Measurements from ENCODE around the gene CFAP45. TPM values are rescaled to one million over a fixed set of nuclear protein-coding genes. Genes with fewer than 3 reads are reported as not detected.

The CFAP45 gene
- total and polyA plus RNA-seq, 12 donors, result 0.17 to 1.5 (median 0.56) TPM

DNA sequence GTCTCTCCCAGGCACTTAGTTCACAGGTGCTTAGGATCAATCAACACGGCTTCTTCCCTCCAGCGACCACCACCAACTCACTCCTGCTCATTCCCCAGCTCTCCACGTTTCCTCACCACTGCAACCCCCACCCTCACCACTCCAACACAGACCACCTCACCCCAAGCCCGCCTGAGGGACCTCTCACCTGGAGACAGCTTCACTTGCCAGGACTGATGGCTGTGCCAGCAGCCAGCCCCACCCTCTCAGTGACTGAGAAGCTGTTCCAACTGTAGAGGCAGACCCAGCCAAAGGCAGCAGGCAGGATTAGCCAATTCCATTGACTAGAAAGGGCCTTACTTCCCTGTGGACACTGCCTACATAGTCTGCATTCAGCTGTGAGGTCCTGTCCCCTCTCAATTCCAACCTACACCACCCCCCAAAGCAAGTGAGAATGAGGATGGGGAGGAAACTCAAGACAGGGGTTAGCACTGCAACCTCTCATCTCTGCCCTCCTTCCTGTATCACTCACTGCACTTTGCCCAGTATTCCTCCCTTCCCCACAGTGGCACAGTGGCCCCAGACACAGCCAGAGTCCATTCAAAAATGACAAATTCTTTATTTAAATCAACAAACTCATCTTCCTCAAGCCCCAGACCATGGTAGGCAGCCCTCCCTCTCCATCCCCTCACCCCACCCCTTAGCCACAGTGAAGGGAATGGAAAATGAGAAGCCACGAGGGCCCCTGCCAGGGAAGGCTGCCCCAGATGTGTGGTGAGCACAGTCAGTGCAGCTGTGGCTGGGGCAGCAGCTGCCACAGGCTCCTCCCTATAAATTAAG, 17.8 kb upstream of the CFAP45 start:
- Histone ChIP-seq H3K9me3 (no peaks in the 10 kb centered on the region), H3K27me3 (no peaks in the 10 kb centered on the region), H3K4me1 (peaks cover 21 to 88% (median 70%) of the 10 kb centered on the region in 9 donors), H3K4me3 (no peak overlapping the region), H3K27ac (peak overlapping the region in 4 of 10 donors; percentile 1 to 53 (median 18)), H3K36me3 (peaks cover 0 to 67% (median 32%) of the 10 kb centered on the region in 9 donors)
- DNase-seq, result no peak
- 75 to 76% methylated on average over 5 of the region's 5 CpGs for WGBS, 2 donors
- TF ChIP-seq, protein P1, sequence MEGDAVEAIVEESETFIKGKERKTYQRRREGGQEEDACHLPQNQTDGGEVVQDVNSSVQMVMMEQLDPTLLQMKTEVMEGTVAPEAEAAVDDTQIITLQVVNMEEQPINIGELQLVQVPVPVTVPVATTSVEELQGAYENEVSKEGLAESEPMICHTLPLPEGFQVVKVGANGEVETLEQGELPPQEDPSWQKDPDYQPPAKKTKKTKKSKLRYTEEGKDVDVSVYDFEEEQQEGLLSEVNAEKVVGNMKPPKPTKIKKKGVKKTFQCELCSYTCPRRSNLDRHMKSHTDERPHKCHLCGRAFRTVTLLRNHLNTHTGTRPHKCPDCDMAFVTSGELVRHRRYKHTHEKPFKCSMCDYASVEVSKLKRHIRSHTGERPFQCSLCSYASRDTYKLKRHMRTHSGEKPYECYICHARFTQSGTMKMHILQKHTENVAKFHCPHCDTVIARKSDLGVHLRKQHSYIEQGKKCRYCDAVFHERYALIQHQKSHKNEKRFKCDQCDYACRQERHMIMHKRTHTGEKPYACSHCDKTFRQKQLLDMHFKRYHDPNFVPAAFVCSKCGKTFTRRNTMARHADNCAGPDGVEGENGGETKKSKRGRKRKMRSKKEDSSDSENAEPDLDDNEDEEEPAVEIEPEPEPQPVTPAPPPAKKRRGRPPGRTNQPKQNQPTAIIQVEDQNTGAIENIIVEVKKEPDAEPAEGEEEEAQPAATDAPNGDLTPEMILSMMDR (IDR thresholded peaks at IDR 0.05), result no peak
- intact Hi-C loops (cut with DNase I), result no loop called here
- ATAC-seq, result peak in 1 of 8 donors; percentile 5

DNA sequence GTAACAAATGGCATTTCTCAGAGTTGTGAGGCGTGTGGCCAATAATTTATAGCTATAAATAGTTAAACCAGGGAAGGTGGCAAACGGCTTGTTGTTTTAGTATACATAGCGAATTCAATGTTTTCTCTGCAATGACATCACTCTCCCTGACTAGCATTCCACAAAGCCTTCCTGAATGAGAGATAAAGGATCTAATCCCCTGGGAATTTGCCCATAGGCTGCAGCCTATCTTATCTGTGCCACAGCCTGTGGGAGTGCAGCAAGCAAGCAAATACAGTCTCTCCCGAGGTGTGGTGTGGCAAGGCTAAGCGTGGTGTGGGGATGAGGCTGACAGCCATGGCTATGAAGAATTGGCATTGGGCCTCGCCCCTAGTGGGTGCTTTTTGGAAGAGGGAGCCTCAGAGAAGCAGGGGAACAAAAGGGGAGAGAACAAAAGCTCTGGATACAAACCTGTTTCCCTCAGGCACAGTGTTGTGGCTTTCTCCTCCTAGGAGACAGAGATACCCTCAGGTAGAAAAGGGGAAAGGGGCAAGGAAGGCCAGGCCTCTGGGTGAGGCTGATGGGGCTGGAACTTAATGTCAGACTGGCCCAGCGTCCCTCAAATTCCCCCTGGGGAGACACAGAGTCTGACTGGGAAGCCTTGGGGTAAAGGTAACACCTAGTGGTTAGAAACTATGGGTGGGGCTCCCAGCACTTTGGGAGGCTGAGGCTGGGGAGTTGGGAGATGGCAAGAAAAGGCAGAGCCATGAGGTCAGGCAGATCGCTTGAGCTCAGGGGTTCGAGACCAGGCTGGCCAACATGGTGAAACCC, 16.5 kb upstream of the CFAP45 start:
- peak in 7 of 8 donors; percentile 15 to 58 (median 42) for ATAC-seq

DNA sequence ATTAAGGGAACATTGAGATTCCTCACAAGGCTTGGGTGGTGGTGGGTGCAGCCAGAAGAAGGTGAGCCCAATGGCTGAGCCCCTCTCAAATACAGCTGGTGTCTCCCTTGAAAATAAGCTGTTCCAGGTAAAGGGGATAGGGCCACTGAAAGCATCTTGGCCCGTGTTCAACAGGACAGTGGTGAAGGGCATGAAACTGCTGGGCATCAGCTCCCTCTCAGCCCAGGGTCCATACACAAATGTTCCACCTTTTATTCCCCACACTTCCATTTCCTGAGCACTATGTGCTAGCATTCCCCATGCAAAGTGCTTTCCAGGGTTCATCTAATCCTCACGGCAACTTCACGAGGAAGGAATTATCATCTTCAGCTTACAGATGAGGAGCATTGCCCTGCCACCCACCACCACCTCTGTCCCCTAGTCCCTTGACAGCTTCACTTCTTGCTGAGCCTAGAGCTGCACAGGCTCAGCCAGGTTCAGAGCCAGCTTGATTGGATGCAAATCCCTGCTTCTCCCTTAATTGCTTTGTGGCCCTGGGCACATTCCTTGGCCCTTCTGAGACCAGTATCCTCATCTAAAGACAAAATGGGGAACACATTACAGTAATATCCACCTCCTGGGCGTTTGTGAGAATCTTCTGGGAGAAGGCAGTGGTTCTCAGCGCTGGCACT, 15.7 kb upstream of the CFAP45 start:
- peak in 3 of 8 donors; percentile 2 to 21 (median 14) for ATAC-seq
- 33 to 42% methylated on average over 5 of the region's 5 CpGs for WGBS, 2 donors
- intact Hi-C loops (cut with DNase I), result no loop called here
- no peak for DNase-seq
- H3K4me1 ChIP-seq, result peaks cover 17 to 87% (median 68%) of the 10 kb centered on the region in 9 donors
- H3K4me3 ChIP-seq, result no peak overlapping the region
- H3K9me3 ChIP-seq, result no peaks in the 10 kb centered on the region
- peaks cover 0 to 57% (median 32%) of the 10 kb centered on the region in 9 donors for H3K36me3 ChIP-seq
- no peaks in the 10 kb centered on the region for H3K27me3 ChIP-seq
- TF ChIP-seq, protein P1 (IDR thresholded peaks at IDR 0.05), result no peak
- peak overlapping the region in 9 of 10 donors; percentile 5 to 69 (median 47) for H3K27ac ChIP-seq

More for the DNA sequence above, 16.5 kb upstream of the CFAP45 start:
- Histone ChIP-seq H3K27me3 (no peaks in the 10 kb centered on the region), H3K36me3 (peaks cover 0 to 64% (median 32%) of the 10 kb centered on the region in 9 donors), H3K4me1 (peaks cover 18 to 87% (median 68%) of the 10 kb centered on the region in 9 donors), H3K9me3 (no peaks in the 10 kb centered on the region), H3K4me3 (no peak overlapping the region), H3K27ac (peak overlapping the region in 9 of 10 donors; percentile 5 to 69 (median 48))
- no peak for DNase-seq
- intact Hi-C loops (cut with DNase I), result no loop called here
- TF ChIP-seq, protein P1 (IDR thresholded peaks at IDR 0.05), result no peak
- 33 to 43% methylated on average over 9 of the region's 9 CpGs for WGBS, 2 donors

Measured in heart right ventricle (tissue), 16 donors.